Superior temporal gyrus (tissue), 1 donor: ENCODE measurements around the gene MAPKAPK3.
"Not testable (repeated sequence)": the region's sequence is repeated elsewhere in the genome, so short reads cannot be mapped to it uniquely, and the experiment has no call there.

ENCODE experiments used
- DNase-seq: peaks from one replicate; pipeline ENCODE4 v3.0.0-alpha.2; 2016; ENCODE audit errors: extremely low spot score

The MAPKAPK3 gene

GRCh38 chr3:50656417-50657195 is 39.7 kb downstream of the MAPKAPK3 start:
- DNase-seq = no peak

GRCh38 chr3:50657407-50657806 is 40.5 kb downstream of the MAPKAPK3 start:
- no peak for DNase-seq

- DNase-seq = no peak
These were observed 40.9 kb downstream of the MAPKAPK3 start for GRCh38 chr3:50657816-50658215.

- DNase-seq = no peak
These were observed 41.5 kb downstream of the MAPKAPK3 start for GRCh38 chr3:50658416-50658815.

GRCh38 chr3:50658831-50659230 is 41.9 kb downstream of the MAPKAPK3 start:
- no peak for DNase-seq

GRCh38 chr3:50660386-50660785 is 43.4 kb downstream of the MAPKAPK3 start:
- DNase-seq = no peak

GRCh38 chr3:50661321-50661837 is 44.4 kb downstream of the MAPKAPK3 start:
- DNase-seq = no peak

GRCh38 chr3:50662408-50662807 is 45.5 kb downstream of the MAPKAPK3 start:
- DNase-seq = no peak

GRCh38 chr3:50665081-50665840 is 48.3 kb downstream of the MAPKAPK3 start:
- DNase-seq = no peak

GRCh38 chr3:50665841-50666115 is 48.8 kb downstream of the MAPKAPK3 start:
- DNase-seq = not testable (repeated sequence)

- DNase-seq = no peak
These were observed 49.9 kb downstream of the MAPKAPK3 start for GRCh38 chr3:50666837-50667236.

GRCh38 chr3:50671331-50671730 is 54.4 kb downstream of the MAPKAPK3 start:
- DNase-seq = peak; percentile 75

GRCh38 chr3:50672656-50673055 is 55.7 kb downstream of the MAPKAPK3 start:
- DNase-seq = no peak

- no peak for DNase-seq
These were observed 57.0 kb downstream of the MAPKAPK3 start for GRCh38 chr3:50673931-50674330.

- DNase-seq = peak; percentile 74
These were observed 57.6 kb downstream of the MAPKAPK3 start, which contains the start of gene DOCK3 for GRCh38 chr3:50674349-50675178. Gene DOCK3, plus strand, starts transcription at chr3:50674927. Its CDS starts 337 bp downstream, at chr3:50675264.

- peak; percentile 75 for DNase-seq
These were observed 58.5 kb downstream of the MAPKAPK3 start for GRCh38 chr3:50675179-50676030.

GRCh38 chr3:50676031-50676705 is 59.2 kb downstream of the MAPKAPK3 start:
- peak; percentile 58 for DNase-seq

GRCh38 chr3:50687127-50687751 is 70.3 kb downstream of the MAPKAPK3 start:
- peak; percentile 64 for DNase-seq

- DNase-seq = no peak
These were observed 71.0 kb downstream of the MAPKAPK3 start for GRCh38 chr3:50687916-50688315.

GRCh38 chr3:50688602-50689001 is 71.7 kb downstream of the MAPKAPK3 start:
- DNase-seq = not testable (repeated sequence)
